HT-29 (cell line): Measurements from ENCODE around the gene INPP5K. TPM values are rescaled to one million over a fixed set of nuclear protein-coding genes. Genes with fewer than 3 reads are reported as not detected.

Experiments
- DNase-seq: peaks from one replicate; pipeline ENCODE4 v3.0.0-alpha.2; 2015; ENCODE audit warnings: low spot score
- total RNA-seq: library from RNA; depleted of rRNA; stranded (reverse); fragments of >200 nt; shearing (Covaris generic); gene quantifications from 2 replicates; pipeline ENCODE4 v1.2.3, GENCODE V29; 2014

Gene INPP5K
- total RNA-seq, 1 experiment from 2014 or later, result 75.5 TPM

DNA sequence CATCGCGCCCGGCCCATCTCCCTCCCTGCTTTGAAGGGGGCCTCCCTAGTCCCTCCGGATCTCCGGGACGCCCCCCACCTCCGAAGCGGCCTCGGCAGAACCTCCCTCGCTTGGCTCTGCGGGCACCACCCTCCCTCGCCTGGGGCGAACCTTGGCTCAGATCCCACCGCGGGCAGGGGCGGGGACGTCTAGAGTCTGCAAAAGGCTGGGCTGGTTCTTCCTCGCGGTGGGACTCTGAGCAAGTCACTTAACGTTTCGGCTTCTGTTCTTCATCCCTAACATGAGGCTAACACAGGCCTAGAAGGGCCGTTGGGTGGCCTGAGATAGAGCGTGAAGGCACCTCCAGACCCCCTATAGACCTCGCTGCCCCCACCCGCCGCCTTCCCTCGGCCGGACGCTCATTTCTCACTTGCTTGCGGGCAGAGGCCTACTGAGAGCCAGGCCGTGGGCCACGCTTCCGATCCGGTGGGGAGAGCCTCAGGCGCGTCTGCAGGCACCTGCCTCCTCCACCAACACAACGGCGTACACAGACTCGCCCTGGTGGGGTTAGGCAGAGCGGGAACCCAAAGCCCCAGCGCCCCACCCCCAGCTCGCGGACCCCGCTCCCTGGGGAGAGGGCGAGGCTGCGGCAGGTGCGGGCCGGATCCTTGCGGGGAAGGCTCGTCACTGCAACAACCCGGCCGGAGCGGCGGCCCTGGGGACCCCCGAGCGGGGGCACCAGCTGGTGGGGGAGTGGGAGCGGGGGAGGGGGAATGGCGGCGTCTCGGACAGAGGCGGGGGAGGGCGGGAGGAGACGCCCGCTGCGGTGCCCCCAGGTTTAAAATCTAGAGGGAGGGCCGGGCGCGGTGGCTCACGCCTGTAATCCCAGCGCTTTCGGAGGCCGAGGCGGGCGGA, 29.4 kb downstream of the INPP5K start:
- DNase-seq, result peak; percentile 83

DNA sequence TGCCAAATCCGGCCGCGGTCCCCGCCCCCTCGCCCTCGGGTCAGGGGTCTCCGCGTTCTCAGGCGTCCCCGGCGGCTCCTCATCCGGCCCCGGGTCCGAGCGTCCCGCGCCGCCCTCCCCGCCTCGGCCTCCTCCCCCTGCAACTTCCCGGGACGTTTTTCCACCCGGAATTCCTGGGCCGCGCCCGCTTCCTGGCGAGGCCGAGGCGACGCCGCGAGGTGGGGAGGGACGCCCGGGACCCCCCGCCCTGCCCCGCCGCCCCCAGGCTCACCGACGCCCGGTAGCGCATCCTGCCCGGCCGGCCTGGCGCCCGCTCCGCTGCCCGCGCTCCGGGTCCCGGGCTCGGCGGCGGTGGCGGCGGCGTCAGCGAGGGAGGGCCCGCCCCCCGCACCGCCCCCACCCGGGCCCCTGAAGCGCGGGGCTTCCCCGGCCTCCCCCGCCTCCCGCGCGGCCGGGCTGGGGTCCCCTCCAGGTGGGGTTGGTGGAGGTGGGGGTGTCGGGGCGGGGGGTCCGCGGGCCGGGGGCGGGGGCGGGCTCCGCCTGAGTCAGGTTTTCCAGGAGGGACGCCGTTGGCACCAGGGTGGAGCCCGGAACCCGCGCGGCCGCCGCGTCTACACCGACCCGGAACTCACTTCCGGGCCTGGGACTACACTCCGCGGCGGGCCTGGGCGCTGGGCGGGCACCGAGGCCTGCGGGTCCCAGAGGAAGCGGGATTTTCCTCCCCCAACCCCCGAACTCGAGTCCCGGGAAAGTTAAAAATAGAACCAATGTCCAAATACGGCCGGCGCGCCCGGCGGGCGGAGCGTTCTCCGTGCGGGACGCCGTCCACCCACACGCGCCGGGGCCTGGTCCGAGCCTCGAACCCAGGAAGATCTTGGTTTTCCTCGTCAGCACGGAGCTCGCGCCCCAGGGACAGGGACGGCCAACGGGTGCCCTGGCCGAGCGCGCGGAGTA, 30.7 kb downstream of the INPP5K start:
- DNase-seq, result peak; percentile 32

DNA sequence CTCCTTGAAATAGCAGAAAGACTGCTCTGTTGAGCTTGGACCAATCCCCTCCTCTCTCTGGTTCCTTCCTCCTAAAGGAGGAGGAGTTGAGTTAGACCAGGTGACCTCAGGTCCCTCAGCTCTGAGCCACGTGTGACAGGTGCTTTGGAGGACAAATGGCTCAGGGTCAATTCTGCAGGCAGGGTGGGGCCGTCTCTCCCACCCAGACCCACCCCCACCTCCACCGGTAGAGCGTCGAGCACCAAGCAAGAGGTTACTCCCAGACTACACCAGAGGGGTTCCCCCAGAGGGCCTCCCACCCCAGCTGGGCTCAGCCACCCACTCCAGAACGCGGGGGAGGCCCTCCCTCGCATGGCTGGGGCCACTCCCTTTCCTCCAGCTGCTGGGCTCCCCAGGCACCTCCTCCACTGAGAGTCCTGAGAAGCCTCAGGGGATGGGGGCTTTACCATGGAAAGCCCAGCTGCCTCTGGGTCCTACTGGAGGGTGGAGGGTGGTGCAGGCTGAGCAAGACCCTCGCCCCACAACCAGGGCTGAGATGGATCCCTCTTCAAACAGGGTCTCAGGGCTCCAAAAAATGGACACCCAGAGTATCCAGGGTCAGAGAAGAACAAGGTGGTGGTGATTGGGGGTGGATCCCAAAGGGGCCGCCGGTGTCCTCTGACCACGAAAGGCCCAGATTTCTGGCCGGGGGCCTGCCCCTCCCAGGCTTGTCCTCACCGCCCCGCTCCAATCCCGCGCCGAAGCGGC, 31.6 kb downstream of the INPP5K start:
- peak; percentile 63 for DNase-seq

DNA sequence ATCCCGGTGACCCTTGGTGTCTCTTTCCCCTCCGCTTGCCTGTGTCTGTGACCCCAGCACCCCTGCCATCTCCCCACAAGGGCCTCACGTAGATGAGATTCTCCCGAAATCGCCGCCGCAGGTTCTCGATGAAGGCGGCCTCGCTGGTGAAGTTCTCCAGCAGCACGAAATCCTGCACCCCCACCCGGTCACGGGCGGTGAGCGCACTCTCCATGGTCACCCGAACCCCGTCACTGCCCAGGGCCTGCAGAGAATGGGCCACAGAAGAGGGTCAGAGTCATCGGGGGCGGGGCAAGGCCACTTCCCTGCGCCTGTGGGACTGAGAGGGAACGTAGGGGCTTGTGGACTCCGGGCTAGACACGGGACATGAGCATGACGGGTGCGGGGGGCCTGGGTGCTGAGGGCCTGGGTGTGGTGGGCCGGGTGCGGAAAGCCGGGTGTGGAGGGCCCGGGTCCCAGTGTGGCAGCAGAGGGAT, 32.3 kb downstream of the INPP5K start:
- no peak for DNase-seq

DNA sequence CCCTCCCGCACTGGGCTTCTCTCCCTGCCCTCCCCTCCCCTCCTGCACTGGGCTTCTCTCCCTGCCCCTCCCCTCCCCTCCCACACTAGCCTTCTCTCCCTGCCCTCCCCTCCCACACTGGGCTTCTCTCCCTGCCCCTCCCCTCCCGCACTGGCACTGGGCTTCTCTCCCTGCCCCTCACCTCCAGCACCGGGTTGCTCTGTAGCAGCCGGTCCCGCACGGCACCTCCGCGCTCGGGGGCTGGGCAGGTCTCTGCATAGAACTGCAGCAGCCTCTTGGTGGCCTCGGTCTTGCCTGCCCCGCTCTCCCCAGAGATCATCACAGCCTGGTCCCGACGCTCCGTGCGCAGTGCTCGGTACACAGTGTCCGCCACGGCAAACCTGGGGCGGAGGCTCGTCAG, 33.7 kb downstream of the INPP5K start:
- DNase-seq, result no peak

DNA sequence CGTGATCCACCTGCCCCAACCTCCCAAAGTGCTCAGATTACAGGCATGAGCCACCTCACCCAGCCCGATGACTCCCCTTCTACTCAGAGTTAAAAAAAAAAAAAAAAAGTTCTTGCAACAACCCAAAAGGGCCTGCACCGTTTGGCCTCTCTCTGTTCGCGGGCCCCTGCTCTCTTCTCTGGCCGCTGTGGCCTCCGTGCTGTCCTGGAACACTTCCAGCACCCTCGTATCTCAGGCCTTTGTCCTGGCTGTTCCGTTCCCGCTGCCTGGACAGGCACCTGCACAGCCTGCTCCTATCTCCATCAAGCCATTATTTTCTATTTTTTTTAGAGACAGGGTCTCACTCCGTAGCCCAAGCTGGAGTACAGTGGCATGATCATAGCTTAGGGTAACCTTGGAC, 34.7 kb downstream of the INPP5K start:
- no peak for DNase-seq

DNA sequence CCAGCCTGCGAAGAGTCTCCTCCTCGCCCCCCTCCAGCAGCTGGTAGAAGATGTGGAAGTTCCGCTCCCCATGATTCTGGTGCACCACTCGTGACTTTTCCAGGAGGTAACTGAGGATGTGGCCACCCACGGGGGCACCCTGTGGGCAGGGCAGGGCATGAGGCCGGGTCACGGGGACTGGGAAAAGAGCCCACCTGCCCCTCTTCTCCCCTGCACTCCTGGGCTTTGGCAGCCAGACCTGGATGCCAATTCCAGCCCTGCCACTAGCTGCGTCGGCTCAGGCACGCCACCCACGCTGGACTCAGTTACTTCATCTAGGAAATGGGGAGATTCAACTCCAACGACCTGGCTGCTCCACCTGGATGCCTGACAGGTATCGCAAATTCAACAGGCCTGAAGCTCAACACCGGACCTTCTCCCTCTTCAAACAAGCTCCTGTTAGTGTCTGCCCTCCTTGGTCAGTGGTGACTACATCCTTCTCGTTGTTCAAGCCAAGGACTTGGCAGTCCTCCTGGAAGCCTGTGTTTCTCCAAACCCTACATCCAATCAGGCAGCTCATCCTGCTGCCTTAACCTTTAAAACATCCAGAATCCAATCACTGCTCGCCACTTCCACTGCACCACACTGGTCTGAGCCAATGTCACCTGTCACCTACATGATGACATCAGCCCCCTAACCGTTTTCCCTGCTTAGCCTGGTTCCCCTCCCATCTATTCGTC, 35.5 kb downstream of the INPP5K start:
- no peak for DNase-seq

DNA sequence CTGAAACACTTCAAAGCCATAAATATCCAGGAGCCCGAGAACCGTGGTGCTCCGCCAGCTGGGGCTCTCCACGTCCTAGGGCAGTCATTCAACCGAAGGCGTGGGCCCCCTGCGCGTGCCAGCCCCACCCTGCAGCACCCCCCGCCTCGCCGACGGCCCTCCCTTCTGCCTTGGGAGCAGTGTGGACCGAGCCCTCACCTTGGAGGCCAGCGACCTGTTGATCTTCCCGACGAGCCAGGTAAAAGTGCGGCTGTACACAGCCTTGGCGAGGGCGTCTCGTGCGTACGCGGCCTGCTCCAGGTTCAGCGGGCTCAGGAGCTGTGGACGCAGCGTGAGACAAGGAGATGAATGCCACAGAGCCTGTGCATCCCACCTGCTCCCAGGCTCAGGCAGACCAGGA, 38.0 kb downstream of the INPP5K start:
- DNase-seq, result no peak

DNA sequence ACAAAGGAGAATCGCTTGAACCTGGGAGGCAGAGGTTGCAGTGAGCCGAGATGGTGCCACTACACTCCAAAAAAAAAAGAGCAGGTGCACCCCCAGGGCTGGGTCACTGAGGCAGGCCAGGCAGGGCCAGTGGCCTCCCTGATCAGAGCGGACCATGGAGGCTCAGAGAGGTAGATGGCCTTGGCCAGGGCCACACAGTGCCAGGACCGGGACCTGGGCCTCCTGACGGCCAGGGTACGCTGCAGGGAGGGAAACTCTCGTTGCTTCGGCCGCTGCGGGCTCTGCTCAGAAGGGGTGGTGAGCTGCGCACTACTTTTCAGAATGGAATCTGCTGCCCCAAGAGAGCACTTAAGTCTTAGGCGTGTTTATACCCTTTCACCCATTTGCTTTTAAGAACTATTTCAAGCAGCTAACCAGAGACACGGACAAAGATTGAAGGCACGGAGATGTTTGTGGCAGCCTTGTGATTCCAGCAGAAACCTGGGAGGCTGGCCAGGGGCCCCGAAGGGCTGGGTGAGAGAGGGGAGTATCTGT, 41.0 kb downstream of the INPP5K start:
- DNase-seq, result no peak

DNA sequence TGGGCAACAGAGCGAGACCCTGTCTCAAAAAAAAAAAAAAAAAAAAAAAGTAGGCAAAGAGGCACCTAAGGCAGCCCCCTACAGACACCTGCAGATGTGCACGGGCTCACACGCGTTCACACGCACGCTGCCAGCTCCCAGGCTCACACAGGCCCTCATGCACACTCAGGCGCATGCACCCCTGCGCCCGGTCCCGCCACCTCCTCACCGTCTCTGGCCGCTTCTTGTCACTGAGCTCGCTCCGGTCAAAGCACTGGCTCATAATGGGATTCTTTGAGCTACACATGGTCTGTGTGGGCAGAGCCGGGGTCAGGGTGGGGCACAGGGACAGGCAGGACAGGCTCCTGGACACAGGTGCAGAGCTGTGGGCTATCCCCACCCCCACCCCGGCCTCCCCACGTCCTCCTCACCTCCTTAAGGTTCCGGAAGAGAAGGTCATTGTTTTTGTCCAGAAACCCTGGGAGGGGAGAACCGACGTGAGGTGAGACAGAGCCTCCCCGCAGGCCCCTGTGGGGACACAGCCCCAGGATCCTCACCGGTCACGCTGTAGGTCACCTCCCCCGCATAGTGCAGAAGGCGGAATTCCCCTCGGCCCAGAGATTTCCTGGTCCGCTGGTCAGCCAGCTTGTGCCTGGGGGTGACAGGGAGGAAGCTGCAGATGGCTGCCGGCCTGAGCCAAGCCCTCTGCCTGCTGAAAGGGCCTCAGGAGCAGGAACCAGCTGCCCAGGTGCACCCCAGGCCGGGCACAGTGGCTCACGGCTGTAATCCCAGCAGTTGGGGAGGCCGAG, 41.8 kb downstream of the INPP5K start:
- no peak for DNase-seq

DNA sequence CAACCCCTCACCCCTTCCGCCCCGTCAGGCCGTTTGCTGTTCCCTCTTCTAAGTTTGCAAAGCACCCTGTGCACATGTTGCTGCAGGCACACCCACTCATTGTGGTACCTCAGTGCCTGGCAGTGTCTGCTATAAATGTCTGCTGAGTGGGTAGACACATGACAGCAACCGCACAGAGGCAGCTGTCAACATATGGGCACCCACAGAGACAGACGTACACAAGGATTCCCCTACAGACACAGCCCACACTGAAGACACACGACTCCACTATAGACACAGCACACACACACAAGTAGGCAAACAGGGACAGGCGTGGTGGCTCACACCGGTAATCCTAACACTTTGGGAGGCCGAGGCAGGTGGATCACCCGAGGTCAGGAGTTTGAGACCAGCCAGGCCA, 42.6 kb downstream of the INPP5K start:
- DNase-seq, result no peak

DNA sequence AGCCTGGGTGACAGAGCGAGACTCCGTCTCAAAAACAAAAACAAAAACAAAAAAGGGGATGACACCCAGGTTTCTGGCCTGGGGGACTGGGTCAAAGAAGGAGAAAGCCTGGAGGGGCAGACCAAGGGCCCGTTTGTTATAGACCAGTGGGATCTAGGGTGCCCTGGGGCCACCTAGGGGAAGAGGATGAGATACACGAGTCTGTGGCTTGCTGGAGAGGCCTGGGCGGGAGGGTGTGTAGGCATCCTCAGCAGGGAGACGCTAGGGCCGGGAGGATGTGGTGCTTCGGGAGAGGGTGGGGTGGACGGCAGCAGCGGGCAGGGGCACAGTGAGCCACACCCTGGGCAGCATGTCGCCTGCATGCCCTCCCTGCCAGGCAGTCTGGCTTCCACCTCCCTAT, 43.2 kb downstream of the INPP5K start:
- no peak for DNase-seq

DNA sequence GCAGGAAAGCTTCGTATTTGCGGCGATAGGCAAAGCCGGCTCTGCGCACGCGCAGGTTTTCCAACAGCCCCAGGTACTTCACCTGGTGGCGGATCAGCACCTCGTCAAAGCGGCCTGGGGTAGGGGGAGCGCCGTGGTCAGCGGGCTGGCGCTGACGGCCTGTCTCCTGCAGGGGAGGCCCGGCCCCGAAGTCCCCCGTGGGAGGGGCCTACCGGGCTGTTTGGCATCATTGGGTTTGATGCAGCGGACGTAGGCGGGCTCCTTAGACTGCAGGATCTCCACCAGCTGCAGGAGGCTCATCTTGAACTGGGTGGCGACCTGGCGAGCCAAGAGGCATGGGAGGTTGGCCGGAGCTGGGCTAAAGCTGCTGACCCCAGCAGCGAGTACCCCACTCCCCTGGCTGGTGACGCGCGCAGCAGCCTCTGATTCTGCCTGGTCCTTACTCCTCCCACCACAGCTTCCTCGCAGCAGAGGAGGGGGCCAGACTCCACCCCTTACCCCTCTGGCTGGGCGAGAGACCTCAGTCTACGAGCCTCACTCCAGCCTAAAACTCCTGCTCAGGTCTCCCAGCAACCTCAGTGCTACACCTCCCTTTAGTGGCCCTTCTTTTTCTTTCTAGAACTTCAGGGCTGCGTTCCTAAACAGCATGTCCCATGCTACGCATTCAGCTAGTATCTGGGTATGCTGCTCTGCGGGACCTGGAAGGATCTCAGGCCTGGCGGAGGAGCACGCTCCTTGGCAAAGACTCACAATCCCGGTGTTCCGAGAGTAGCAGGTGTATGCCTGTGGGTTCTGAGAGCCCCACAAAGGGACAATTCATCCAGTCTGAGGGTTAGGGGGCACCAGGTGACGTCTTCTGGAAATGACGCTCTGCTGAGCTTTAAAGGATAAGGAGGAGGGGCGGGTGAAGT, 44.2 kb downstream of the INPP5K start:
- no peak for DNase-seq

DNA sequence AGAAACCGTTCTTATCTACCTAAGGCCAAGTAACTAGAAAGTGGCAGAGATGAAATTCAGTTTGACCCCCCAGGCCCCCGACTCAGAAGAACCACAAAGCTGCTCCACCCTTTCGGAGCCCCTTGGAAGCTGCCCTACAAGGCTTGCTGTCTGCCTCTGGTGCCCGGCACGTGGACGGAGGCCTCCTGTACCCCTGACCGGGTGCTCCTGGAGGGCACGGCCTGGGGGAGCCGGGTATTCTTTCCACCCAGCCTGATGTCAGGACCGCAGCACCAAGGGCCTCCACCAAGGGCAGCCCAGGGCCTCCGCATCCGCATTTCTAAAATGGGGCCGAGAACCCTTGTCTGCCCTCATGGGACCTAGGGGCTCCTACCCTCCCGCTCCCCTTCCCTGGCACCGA, 44.9 kb downstream of the INPP5K start:
- DNase-seq, result no peak

DNA sequence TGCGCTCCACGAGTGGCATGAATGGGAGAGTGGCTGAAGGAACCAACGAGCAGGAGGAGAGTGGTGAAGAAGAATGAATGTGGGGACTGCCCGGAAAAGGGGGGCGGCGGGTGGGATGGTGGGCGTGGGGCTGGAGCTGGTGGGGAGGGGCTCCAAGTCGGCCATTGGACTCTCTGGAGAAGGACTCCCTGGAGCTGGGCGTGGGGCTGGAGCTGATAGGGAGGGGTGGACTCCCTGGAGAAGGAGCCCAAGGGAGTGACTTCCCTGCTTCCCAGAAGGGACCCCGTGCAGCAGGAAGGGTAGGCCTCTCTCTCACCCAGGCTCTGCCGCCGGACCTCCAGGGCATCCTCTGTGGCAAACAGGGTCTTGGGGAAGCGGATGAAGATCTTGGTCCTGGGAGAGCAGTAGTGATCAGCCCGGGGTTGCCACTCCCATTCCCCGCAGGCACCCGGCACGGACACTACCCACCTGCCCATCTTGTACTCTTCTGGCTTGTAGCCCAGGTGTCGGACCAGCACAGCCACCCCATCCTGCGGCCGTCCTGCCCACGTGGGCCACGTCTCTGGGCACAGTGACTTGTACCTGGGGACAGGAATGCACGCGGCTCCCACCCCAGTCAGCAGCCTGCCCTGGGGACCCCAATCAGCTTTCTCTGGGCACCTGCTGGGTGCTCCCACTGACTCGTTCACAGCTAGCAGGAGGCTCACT, 45.5 kb downstream of the INPP5K start:
- no peak for DNase-seq

DNA sequence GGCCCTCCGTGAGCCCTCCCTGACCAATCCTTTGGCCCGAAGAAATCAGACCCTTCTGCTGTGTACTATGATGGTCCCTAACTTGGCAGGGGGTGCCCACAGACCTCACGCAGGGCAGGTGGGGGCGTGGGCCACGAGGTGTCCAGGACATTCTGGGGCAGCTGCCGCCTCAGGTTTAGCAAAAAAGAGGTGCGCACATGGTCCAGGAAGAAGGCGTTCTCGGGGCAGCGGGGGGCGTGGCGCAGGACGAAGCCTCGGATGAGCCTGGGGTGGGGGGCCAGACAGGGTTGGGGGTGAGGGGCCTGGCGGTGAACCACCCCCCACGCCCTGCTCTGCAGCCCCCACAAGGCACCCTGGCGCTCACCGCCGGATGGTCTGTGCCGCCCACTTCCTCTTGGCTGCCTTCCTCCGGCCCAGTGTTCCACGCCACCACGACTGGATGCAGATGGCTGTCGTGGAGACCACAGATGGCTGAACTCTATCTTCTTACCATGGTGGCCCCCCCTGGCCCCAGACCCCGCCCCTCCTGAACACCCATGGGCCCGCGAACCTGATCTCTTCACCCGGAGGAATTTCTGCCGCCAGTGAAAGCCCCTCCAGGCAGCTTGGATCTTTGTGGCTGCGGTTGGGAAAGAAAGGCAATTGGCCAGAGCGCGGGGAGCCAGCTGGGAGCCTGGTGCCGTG, 46.2 kb downstream of the INPP5K start:
- no peak for DNase-seq

DNA sequence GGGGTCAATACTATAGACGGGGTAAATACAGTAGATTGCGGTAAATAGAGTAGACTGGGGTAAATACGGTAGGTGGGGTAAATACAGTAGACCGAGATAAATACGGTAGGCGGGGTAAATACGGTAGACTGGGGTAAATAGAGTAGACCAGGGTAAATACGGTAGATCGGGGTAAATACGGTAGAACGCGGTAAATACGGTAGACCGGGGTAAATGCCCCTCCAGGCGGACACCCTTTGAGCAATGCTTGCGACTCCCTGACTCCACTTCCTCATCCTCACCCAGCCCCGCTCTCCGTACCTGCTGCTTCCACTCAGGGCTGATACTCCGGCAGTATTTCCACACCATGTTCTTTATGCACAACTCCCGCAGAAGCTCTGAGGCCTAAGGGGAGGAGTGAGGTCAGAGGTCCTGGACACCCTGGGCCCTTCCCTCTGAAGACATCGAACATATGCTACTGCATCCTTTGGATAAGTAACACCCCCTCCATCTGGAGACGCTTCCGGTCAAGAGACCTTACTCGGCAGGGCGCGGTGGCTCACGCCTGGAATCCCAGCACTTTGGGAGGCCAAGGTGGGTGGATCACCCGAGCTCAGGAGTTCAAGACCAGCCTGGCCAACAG, 47.1 kb downstream of the INPP5K start:
- DNase-seq, result no peak
